ENCODE data around the gene FCSK.

FCSK gene

GRCh38 chr16:70466805-70467076 is 12.3 kb downstream of the FCSK start:
- Histone ChIP-seq H3K9me3 (ENCODE audit: insufficient read depth, low read depth, low read length) (no peaks in the 10 kb centered on the region), H2AFZ (ENCODE audit: insufficient read depth, low read length, poor library complexity) (no peak overlapping the region), H3K79me1 (ENCODE audit: low read length) (no peaks in the 10 kb centered on the region), H3K4me3 (ENCODE audit: low read depth, low read length) (no peak overlapping the region), H3K9ac (ENCODE audit: low read length) (no peak overlapping the region), H3K18ac (ENCODE audit: low read length) (no peak overlapping the region), H3K27me3 (ENCODE audit: insufficient read depth, low read length) (no peaks in the 10 kb centered on the region), H3K4me1 (ENCODE audit: control insufficient read depth in 1 of 2, insufficient read depth in 2 of 2, low read length in 2 of 2) (peaks cover 0 to 2% of the 10 kb centered on the region in 2 experiments), H3K36me3 (ENCODE audit: control insufficient read depth in 1 of 2, insufficient read depth in 2 of 2, low read length in 2 of 2) (peaks cover 0 to 2% of the 10 kb centered on the region in 2 experiments), H2BK120ac (ENCODE audit: insufficient read depth, low read length, poor library complexity) (no peak overlapping the region), H3K4me2 (ENCODE audit: low read length) (no peak overlapping the region), H2AK5ac (ENCODE audit: low read length) (no peak overlapping the region), H3K27ac (ENCODE audit: low read depth, low read length) (no peak overlapping the region), H3K79me2 (ENCODE audit: control insufficient read depth, insufficient read depth, low read length, poor library complexity) (no peaks in the 10 kb centered on the region), H3K14ac (ENCODE audit: low read length) (no peak overlapping the region), H2BK12ac (ENCODE audit: low read length) (no peak overlapping the region), H2BK5ac (ENCODE audit: low read depth, low read length, poor library complexity) (no peak overlapping the region), H3K4ac (ENCODE audit: low read depth, low read length) (no peak overlapping the region), H3K23ac (ENCODE audit: low read length) (no peak overlapping the region), H4K8ac (ENCODE audit: low read depth, low read length) (no peak overlapping the region), H4K91ac (ENCODE audit: low read depth, low read length) (no peak overlapping the region), H4K12ac (ENCODE audit: low read depth, low read length) (no peak overlapping the region)
- DNase-seq = no peak
- no CpG with 5 or more reads among the region's 7 CpGs for WGBS (ENCODE audit: extremely low coverage, insufficient coverage, insufficient read length)

DNA sequence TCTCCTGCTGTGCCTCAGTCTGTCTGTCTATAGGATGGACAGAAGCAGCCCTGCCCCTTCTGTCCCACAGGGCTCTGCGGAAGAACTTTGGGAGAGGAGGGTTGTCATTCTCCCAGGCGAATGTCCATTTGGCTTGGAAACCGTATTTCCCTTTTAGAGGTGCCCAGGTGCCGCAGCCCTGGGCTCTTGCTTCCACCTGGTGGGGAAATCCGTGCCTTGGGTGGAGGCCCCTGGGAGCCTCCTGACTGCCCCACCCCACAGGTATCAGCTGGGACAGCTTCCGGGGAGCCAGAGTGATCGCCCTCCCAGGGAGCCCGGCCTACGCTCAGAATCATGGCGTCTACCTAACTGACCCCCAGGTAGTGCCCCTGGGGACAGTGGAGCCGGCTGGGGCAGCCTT is 12.7 kb downstream of the FCSK start:
- Histone ChIP-seq H3K9ac (ENCODE audit: low read length) (no peak overlapping the region), H3K4me1 (ENCODE audit: control insufficient read depth in 1 of 2, insufficient read depth in 2 of 2, low read length in 2 of 2) (peaks cover 1 to 2% of the 10 kb centered on the region in 2 experiments), H4K8ac (ENCODE audit: low read depth, low read length) (no peak overlapping the region), H3K79me1 (ENCODE audit: low read length) (no peaks in the 10 kb centered on the region), H2BK120ac (ENCODE audit: insufficient read depth, low read length, poor library complexity) (no peak overlapping the region), H2AFZ (ENCODE audit: insufficient read depth, low read length, poor library complexity) (no peak overlapping the region), H2BK12ac (ENCODE audit: low read length) (no peak overlapping the region), H3K4me3 (ENCODE audit: low read depth, low read length) (no peak overlapping the region), H3K14ac (ENCODE audit: low read length) (no peak overlapping the region), H3K27me3 (ENCODE audit: insufficient read depth, low read length) (no peaks in the 10 kb centered on the region), H3K36me3 (ENCODE audit: control insufficient read depth in 1 of 2, insufficient read depth in 2 of 2, low read length in 2 of 2) (peaks cover 0 to 2% of the 10 kb centered on the region in 2 experiments), H3K79me2 (ENCODE audit: control insufficient read depth, insufficient read depth, low read length, poor library complexity) (no peaks in the 10 kb centered on the region), H2BK5ac (ENCODE audit: low read depth, low read length, poor library complexity) (no peak overlapping the region), H3K18ac (ENCODE audit: low read length) (no peak overlapping the region), H3K27ac (ENCODE audit: low read depth, low read length) (no peak overlapping the region), H3K23ac (ENCODE audit: low read length) (no peak overlapping the region), H3K4ac (ENCODE audit: low read depth, low read length) (no peak overlapping the region), H2AK5ac (ENCODE audit: low read length) (no peak overlapping the region), H4K12ac (ENCODE audit: low read depth, low read length) (no peak overlapping the region), H3K9me3 (ENCODE audit: insufficient read depth, low read depth, low read length) (no peaks in the 10 kb centered on the region), H3K4me2 (ENCODE audit: low read length) (no peak overlapping the region), H4K91ac (ENCODE audit: low read depth, low read length) (no peak overlapping the region)
- WGBS (ENCODE audit: extremely low coverage, insufficient coverage, insufficient read length) = no CpG with 5 or more reads among the region's 11 CpGs
- no peak for DNase-seq

DNA sequence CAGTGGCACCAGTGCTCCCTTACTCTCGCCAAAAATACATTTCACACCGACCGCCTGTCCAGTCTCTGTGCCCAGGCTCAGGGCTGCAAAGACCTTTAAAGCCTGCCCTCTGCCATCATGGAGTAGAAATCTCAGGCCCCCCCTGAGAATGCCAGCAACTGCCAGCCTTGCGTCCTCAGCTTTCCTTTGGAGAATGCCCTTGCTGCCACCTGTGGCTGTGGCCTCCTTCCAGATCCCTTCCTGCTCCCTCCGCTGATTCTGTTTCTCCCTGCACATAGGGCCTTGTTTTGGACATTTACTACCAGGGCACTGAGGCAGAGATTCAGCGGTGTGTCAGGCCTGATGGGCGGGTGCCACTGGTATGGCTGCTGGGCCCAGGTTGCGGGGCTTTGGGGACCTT is 13.2 kb downstream of the FCSK start:
- Histone ChIP-seq H3K79me2 (ENCODE audit: control insufficient read depth, insufficient read depth, low read length, poor library complexity) (no peaks in the 10 kb centered on the region), H2BK120ac (ENCODE audit: insufficient read depth, low read length, poor library complexity) (no peak overlapping the region), H3K27me3 (ENCODE audit: insufficient read depth, low read length) (no peaks in the 10 kb centered on the region), H3K9ac (ENCODE audit: low read length) (no peak overlapping the region), H3K79me1 (ENCODE audit: low read length) (no peaks in the 10 kb centered on the region), H3K9me3 (ENCODE audit: insufficient read depth, low read depth, low read length) (no peaks in the 10 kb centered on the region), H3K27ac (ENCODE audit: low read depth, low read length) (no peak overlapping the region), H3K4me3 (ENCODE audit: low read depth, low read length) (no peak overlapping the region), H2BK5ac (ENCODE audit: low read depth, low read length, poor library complexity) (no peak overlapping the region), H2AFZ (ENCODE audit: insufficient read depth, low read length, poor library complexity) (no peak overlapping the region), H3K36me3 (ENCODE audit: control insufficient read depth in 1 of 2, insufficient read depth in 2 of 2, low read length in 2 of 2) (peaks cover 0 to 2% of the 10 kb centered on the region in 2 experiments), H2BK12ac (ENCODE audit: low read length) (no peak overlapping the region), H4K12ac (ENCODE audit: low read depth, low read length) (no peak overlapping the region), H3K23ac (ENCODE audit: low read length) (no peak overlapping the region), H2AK5ac (ENCODE audit: low read length) (no peak overlapping the region), H3K4me2 (ENCODE audit: low read length) (no peak overlapping the region), H3K18ac (ENCODE audit: low read length) (no peak overlapping the region), H4K8ac (ENCODE audit: low read depth, low read length) (no peak overlapping the region), H4K91ac (ENCODE audit: low read depth, low read length) (no peak overlapping the region), H3K4ac (ENCODE audit: low read depth, low read length) (no peak overlapping the region), H3K14ac (ENCODE audit: low read length) (no peak overlapping the region), H3K4me1 (ENCODE audit: control insufficient read depth in 1 of 2, insufficient read depth in 2 of 2, low read length in 2 of 2) (peaks cover 4 to 5% of the 10 kb centered on the region in 2 experiments)
- WGBS (ENCODE audit: extremely low coverage, insufficient coverage, insufficient read length) = no CpG with 5 or more reads among the region's 8 CpGs
- no peak for DNase-seq

DNA sequence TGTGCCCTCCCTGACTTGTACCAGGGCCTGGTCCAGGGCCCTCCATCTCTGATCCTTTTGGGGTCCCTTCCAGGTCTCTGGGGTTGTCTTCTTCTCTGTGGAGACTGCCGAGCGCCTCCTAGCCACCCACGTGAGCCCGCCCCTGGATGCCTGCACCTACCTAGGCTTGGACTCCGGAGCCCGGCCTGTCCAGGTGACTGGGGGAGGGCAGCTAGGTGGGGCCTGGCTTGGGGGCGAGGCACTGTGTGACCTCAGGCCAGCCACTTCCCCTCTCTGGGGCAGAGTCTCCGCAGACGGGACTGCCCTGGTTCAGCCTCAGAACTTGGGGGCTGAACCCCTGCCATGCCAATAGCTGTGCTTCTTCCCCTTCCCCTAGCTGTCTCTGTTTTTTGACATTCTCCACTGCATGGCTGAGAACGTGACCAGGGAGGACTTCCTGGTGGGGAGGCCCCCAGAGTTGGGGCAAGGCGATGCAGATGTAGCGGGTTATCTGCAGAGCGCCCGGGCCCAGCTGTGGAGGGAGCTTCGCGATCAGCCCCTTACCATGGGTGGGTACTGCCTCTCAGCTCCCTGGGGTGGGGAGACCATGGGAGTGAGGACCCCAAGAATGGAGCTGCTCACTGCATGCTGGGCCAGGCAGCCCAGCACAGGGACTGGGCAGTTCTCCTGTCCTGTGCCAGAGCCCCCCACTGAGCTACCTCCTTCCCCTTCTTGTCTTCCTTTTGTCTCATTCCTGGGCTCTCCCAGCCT is 14.6 kb downstream of the FCSK start:
- no peak overlapping the region for H3K27ac ChIP-seq (ENCODE audit: low read depth, low read length)
- H3K14ac ChIP-seq (ENCODE audit: low read length) = no peak overlapping the region
- no peak overlapping the region for H3K23ac ChIP-seq (ENCODE audit: low read length)
- H3K9ac ChIP-seq (ENCODE audit: low read length) = no peak overlapping the region
- H3K4me3 ChIP-seq (ENCODE audit: low read depth, low read length) = no peak overlapping the region
- H4K8ac ChIP-seq (ENCODE audit: low read depth, low read length) = no peak overlapping the region
- H3K27me3 ChIP-seq (ENCODE audit: insufficient read depth, low read length) = no peaks in the 10 kb centered on the region
- WGBS (ENCODE audit: extremely low coverage, insufficient coverage, insufficient read length) = no CpG with 5 or more reads among the region's 16 CpGs
- H2AK5ac ChIP-seq (ENCODE audit: low read length) = no peak overlapping the region
- H3K36me3 ChIP-seq (ENCODE audit: control insufficient read depth in 1 of 2, insufficient read depth in 2 of 2, low read length in 2 of 2) = peaks cover 0 to 2% of the 10 kb centered on the region in 2 experiments
- H3K4me2 ChIP-seq (ENCODE audit: low read length) = no peak overlapping the region
- no peaks in the 10 kb centered on the region for H3K79me2 ChIP-seq (ENCODE audit: control insufficient read depth, insufficient read depth, low read length, poor library complexity)
- H2BK5ac ChIP-seq (ENCODE audit: low read depth, low read length, poor library complexity) = no peak overlapping the region
- H3K18ac ChIP-seq (ENCODE audit: low read length) = no peak overlapping the region
- no peak overlapping the region for H3K4ac ChIP-seq (ENCODE audit: low read depth, low read length)
- no peak overlapping the region for H4K91ac ChIP-seq (ENCODE audit: low read depth, low read length)
- H2BK12ac ChIP-seq (ENCODE audit: low read length) = no peak overlapping the region
- peaks cover 4 to 5% of the 10 kb centered on the region in 2 experiments for H3K4me1 ChIP-seq (ENCODE audit: control insufficient read depth in 1 of 2, insufficient read depth in 2 of 2, low read length in 2 of 2)
- no peaks in the 10 kb centered on the region for H3K79me1 ChIP-seq (ENCODE audit: low read length)
- H2AFZ ChIP-seq (ENCODE audit: insufficient read depth, low read length, poor library complexity) = no peak overlapping the region
- no peak for DNase-seq
- H3K9me3 ChIP-seq (ENCODE audit: insufficient read depth, low read depth, low read length) = no peaks in the 10 kb centered on the region
- no peak overlapping the region for H2BK120ac ChIP-seq (ENCODE audit: insufficient read depth, low read length, poor library complexity)
- no peak overlapping the region for H4K12ac ChIP-seq (ENCODE audit: low read depth, low read length)

Measured in trophoblast cell (in vitro differentiated cells and primary cell).